CD4-positive, alpha-beta T cell treated with Interleukin-15 for 1 hour (primary cell): ENCODE measurements around the gene MT4.
A peak's percentile ranks its signal among the peaks of the same experiment; 100 is the strongest.
"Not testable (repeated sequence)": the region's sequence is repeated elsewhere in the genome, so short reads cannot be mapped to it uniquely, and the experiment has no call there.

Experiments used
- DNase-seq: peaks from one replicate; pipeline ENCODE4 v3.0.0-alpha.2; 2020

The MT4 gene

GRCh38 chr16:56560447-56560846 is 4.4 kb upstream of the MT4 start:
- no peak for DNase-seq

- DNase-seq: no peak
Observed at GRCh38 chr16:56561126-56561525, 3.7 kb upstream of the MT4 start.

DNA sequence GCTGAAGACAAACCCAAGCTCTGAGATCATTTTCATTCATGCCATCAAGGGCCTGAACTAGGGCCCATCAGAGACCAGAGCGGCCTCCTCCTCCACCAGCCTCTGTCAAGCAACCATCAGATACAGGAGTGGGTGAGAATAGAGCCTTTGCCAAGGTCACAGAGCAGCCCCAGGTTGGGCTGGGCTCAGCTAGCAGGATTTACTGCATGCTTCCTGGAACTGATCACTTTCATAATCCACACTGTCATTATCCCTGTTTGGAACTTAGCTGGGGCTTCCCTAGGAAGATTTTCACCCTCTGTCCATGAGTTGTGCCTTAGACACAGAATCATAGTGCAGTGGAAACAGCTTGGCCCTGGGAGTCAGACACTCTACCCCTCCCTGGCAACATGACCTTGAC is 5.1 kb downstream of the MT4 start:
- DNase-seq: no peak

- DNase-seq: no peak
Observed at GRCh38 chr16:56571525-56571924, 6.7 kb downstream of the MT4 start.

- DNase-seq: no peak
Observed at GRCh38 chr16:56574625-56575024, 9.8 kb downstream of the MT4 start.

DNA sequence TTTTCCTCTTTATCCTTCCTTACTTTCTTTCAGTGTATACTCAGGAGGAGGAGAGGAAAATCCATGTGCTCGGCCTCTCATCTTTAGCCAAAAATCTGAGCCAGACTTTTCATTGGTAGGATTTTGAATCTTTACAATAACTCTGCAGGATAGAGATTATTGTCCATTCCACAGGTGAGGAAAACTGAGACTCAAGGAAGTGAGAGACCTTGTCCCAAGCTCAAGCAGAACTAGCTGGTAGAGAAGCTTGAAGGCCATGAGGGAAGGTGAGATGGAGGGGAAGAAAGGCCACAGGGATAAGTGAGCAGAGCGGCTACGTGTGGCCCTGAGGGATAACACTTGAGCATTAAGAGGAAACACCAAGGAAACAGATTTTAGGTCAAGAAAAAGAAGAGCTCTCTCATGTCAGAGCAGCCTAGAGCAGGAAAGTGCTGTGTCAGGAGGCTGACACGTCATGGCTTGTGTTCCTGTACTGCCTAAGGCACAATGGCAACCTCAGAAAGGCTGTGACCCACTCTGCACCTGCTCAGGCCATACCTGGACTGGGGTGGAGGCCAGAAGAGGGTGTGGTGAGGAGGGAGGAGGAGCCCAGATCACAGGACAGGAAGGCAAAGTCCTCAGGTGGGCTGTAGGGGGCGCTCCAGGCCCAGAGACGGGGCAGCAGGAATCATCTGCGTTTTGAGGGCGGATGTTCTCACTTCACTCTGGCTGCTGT is 11.9 kb downstream of the MT4 start:
- peak; percentile 85 for DNase-seq

DNA sequence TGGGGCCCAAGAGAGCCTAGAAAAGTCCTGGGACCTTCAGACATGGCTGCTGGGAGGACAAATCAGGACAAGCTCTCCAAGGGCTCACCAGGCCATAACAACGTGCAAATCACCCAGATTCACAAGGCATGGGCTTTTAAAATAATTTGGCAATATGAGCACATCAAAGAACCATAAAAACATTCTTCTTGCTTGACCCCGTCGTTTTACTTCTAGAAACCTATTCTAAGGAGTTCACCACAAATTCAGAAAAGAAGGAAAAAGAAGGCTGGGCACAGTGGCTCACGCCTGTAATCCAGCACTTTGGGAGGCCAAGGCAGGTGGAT is 12.4 kb downstream of the MT4 start:
- no peak for DNase-seq

- no peak for DNase-seq
Observed at GRCh38 chr16:56580391-56581048, 15.6 kb downstream of the MT4 start.

- DNase-seq: not testable (repeated sequence)
Observed at GRCh38 chr16:56582911-56583310, 18.0 kb downstream of the MT4 start.

GRCh38 chr16:56583351-56584168 is 18.7 kb downstream of the MT4 start:
- no peak for DNase-seq

GRCh38 chr16:56584276-56584675 is 19.4 kb downstream of the MT4 start:
- DNase-seq: no peak

- no peak for DNase-seq
Observed at GRCh38 chr16:56588781-56589140, 23.9 kb downstream of the MT4 start.

DNA sequence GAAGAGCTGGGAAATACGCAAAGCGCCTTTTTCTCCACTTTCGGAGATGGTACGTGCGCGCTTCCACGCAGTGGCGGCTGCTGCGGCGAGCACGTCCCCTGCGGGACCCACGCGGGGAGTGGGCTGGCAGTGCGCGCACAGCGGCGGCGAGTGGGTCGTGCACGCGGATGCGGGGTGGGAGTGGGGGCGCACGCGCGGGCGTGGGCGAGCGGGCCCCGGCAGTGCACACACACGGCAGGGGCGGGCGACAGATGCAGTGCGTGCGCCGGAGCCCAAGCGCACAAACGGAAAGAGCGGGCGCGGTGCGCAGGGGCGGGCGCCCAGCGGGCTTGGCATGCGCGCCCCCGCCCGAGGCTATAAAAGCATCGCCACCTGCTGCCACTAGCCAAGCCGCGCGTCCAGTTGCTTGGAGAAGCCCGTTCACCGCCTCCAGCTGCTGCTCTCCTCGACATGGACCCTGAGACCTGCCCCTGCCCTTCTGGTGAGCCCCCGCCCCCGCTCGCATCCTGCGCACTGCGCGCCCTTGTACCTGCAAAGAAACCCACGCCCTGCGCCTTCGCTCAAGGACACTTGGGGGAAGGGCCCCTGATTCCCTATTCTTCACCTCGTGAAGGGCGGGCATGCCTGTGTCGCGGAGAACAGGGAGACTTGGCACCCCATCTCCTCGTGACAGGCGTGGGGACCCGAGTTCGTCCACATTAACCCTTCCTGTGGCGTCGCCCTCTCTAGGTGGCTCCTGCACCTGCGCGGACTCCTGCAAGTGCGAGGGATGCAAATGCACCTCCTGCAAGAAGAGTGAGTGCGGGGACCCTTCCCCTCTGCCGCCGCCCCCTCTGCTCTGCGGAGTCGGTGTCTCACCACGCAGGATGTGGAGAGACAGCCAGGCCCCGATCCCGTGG is 24.5 kb downstream of the MT4 start, which contains the start of gene MT3:
TSS of gene MT3 (plus strand) at position 388 of the 899 bp plus-strand sequence. CDS start at position 451, 63 bp downstream.
- no peak for DNase-seq

GRCh38 chr16:56591377-56592060 is 26.6 kb downstream of the MT4 start:
- DNase-seq: no peak

- DNase-seq: no peak
Observed at GRCh38 chr16:56593573-56594291, 28.9 kb downstream of the MT4 start.

DNA sequence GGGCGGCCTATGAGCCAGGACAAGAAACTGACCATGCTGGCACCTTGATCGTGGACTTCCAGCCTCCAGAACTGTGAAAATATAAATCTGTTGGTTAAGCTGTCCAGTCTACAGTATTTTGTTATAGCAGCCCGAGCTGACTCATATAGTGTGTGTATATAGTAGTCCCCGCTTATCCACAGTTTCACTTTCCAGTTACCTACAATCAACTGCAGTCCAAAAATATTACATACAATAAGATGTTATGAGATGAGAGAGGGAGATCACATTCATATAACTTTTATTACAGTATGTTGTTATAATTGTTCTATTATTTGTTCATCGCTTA is 29.4 kb downstream of the MT4 start:
- no peak for DNase-seq

DNA sequence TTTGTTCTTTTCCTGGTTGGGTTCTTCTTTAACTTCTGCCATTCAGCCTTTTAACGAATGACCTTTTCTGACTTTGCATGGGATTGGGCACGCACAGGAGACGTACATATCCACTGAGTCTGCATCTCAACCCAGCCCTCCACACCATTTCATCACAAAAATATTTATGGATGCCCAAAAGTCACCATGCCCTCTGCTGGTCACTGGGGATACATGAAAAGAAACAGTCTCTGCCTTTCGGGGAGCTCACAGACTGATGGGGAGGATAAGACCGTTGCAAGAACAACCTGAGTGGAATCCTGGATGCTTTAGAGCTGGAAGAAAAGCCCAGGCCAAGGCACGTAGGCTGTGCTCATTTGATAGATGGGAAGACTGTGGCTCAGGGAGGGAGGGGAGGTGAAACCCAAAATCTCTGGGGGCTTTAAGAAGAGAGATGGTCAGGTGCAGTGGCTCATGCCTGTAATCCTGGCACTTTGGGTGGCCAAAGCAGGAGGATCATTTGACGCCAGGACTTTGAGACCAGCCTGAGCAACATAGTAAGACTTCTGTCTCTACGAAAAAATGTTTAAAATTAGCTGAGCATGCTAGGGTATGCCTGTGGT is 35.6 kb downstream of the MT4 start:
- peak; percentile 35 for DNase-seq

GRCh38 chr16:56601325-56601724 is 36.5 kb downstream of the MT4 start:
- DNase-seq: no peak

- DNase-seq: peak; percentile 29
Observed at GRCh38 chr16:56603589-56603988, 38.7 kb downstream of the MT4 start.

DNA sequence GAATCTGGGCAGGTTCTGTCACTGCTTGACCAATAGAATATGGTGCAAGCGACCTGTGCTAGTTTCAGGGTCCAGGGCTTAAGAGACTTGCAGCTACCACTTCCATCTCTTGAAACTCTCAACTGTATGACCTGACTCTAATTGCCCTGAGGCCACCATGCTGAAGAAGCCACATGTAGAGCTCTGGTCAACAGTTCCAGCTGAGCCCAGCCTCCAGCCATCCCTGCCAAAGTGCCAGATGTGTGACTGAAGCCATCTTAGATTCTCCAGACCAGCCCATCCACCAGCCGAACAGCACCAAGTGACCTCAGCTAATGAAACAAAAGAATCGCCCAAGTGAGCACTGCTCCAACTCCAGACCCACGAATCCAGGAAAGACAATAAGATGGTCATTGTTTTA is 40.1 kb downstream of the MT4 start:
- no peak for DNase-seq

DNA sequence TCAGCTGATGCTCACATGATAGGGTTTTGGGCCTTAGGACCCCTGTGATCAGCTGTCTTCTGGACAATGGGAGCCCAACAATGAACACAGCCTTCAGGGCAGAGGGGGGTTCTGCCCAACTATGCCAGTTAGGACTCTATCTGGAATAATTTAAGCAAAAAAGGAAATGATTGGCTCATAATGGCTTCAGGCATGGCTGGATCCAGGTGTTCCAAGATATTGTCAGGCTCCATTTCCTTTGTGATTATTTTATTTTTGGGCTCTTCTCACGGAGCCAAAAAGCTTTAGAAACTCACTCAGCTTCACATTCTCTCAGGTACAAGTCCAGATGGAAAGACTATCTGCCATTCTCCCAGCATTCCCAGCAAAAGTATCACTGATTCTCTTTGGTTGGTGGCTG is 40.6 kb downstream of the MT4 start:
- DNase-seq: no peak
